Activated T-cell treated with anti-CD3 and anti-CD28 coated beads for 24 hours (primary cell): ENCODE measurements around the gene ZDHHC11.
"Not testable (repeated sequence)": the region's sequence is repeated elsewhere in the genome, so short reads cannot be mapped to it uniquely, and the experiment has no call there.

Experiments used
- DNase-seq: peaks from one replicate; pipeline ENCODE4 v3.0.0-alpha.2; 2020; ENCODE audit warnings: low read depth

The ZDHHC11 gene

GRCh38 chr5:878677-879076 is 27.9 kb upstream of the ZDHHC11 start:
- DNase-seq: not testable (repeated sequence)

GRCh38 chr5:878125-878524 is 27.3 kb upstream of the ZDHHC11 start:
- no peak for DNase-seq

GRCh38 chr5:876398-877365 is 25.9 kb upstream of the ZDHHC11 start:
- DNase-seq: no peak

GRCh38 chr5:875931-876330 is 25.1 kb upstream of the ZDHHC11 start:
- DNase-seq: no peak

- DNase-seq: no peak
Observed at GRCh38 chr5:873328-873727, 22.5 kb upstream of the ZDHHC11 start.

- DNase-seq: no peak
Observed at GRCh38 chr5:872301-872700, 21.5 kb upstream of the ZDHHC11 start.

GRCh38 chr5:871596-872298 is 21.0 kb upstream of the ZDHHC11 start:
- no peak for DNase-seq

- no peak for DNase-seq
Observed at GRCh38 chr5:870956-871355, 20.2 kb upstream of the ZDHHC11 start.

GRCh38 chr5:868428-869135 is 17.8 kb upstream of the ZDHHC11 start:
- no peak for DNase-seq

GRCh38 chr5:867300-867870 is 16.6 kb upstream of the ZDHHC11 start:
- DNase-seq: no peak

- DNase-seq: no peak
Observed at GRCh38 chr5:865771-866170, 15.0 kb upstream of the ZDHHC11 start.

GRCh38 chr5:865168-865521 is 14.4 kb upstream of the ZDHHC11 start:
- DNase-seq: no peak

- DNase-seq: no peak
Observed at GRCh38 chr5:864492-865167, 13.8 kb upstream of the ZDHHC11 start.

- no peak for DNase-seq
Observed at GRCh38 chr5:863244-863805, 12.5 kb upstream of the ZDHHC11 start.

GRCh38 chr5:862367-863243 is 11.8 kb upstream of the ZDHHC11 start:
- DNase-seq: no peak

- DNase-seq: no peak
Observed at GRCh38 chr5:861442-862366, 10.9 kb upstream of the ZDHHC11 start.

- DNase-seq: no peak
Observed at GRCh38 chr5:860506-861150, 9.8 kb upstream of the ZDHHC11 start.

GRCh38 chr5:859798-860296 is 9.1 kb upstream of the ZDHHC11 start:
- DNase-seq: no peak

- DNase-seq: no peak
Observed at GRCh38 chr5:859391-859790, 8.6 kb upstream of the ZDHHC11 start.
